ENCODE measurements around the gene STIMATE.

STIMATE gene

DNA sequence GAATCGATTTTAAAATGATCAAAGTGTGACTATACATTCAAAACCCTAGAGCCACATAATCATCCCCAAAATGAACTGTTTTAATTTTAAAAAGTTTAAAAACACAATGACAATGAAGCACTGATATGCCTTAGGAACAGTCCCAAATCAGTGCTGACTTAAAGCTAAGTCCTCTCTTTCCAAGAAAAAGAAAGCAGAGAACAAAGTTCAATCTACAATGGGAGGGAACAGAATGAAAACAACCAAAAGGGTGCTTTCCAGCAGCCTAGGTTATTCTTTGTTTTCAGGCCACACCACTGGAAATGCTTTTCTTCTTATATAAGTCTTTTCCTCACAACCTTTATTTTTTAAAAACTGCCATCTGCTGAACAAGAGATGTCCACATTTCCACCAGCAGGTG lies 7.2 kb upstream of the STIMATE start:
- no peaks in the 10 kb centered on the region for H3K9me2 ChIP-seq (replicated peaks; ENCODE audit: insufficient read depth, low read length)
- DNase-seq: no peak
- H3K4me1 ChIP-seq (ENCODE audit: low read length): no peaks in the 10 kb centered on the region
- no peaks in the 10 kb centered on the region for H3K9me3 ChIP-seq (replicated peaks; ENCODE audit: insufficient read depth, low read length)
- H3K9ac ChIP-seq (ENCODE audit: low read length): no peak overlapping the region
- H3K27me3 ChIP-seq (replicated peaks; ENCODE audit: insufficient read depth, low read length): no peaks in the 10 kb centered on the region
- TF ChIP-seq EZH2 (optimal IDR thresholded peaks at IDR 0.05; ENCODE audit: low read depth, low read length): no peak
- TF ChIP-seq, protein P1, sequence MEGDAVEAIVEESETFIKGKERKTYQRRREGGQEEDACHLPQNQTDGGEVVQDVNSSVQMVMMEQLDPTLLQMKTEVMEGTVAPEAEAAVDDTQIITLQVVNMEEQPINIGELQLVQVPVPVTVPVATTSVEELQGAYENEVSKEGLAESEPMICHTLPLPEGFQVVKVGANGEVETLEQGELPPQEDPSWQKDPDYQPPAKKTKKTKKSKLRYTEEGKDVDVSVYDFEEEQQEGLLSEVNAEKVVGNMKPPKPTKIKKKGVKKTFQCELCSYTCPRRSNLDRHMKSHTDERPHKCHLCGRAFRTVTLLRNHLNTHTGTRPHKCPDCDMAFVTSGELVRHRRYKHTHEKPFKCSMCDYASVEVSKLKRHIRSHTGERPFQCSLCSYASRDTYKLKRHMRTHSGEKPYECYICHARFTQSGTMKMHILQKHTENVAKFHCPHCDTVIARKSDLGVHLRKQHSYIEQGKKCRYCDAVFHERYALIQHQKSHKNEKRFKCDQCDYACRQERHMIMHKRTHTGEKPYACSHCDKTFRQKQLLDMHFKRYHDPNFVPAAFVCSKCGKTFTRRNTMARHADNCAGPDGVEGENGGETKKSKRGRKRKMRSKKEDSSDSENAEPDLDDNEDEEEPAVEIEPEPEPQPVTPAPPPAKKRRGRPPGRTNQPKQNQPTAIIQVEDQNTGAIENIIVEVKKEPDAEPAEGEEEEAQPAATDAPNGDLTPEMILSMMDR (IDR thresholded peaks at IDR 0.05; ENCODE audit: low read length): no peak
- no peak for TF ChIP-seq EZH2phosphoT487 (IDR thresholded peaks at IDR 0.05; ENCODE audit: low read length)
- H4K20me1 ChIP-seq (ENCODE audit: insufficient read depth, low read length): no peaks in the 10 kb centered on the region
- H3K36me3 ChIP-seq (replicated peaks; ENCODE audit: insufficient read depth, low read length): no peaks in the 10 kb centered on the region
- no peak overlapping the region for H3K4me3 ChIP-seq (ENCODE audit: low read length)
- no peak overlapping the region for H3K4me2 ChIP-seq (ENCODE audit: low read depth, low read length)
- no peaks in the 10 kb centered on the region for H3F3A ChIP-seq (ENCODE audit: insufficient read depth, low read length)
- no peaks in the 10 kb centered on the region for H3K79me2 ChIP-seq (ENCODE audit: low read length)
- H2AFZ ChIP-seq (ENCODE audit: low read length): no peak overlapping the region
- no peak overlapping the region for H3K27ac ChIP-seq (ENCODE audit: low read length)

DNA sequence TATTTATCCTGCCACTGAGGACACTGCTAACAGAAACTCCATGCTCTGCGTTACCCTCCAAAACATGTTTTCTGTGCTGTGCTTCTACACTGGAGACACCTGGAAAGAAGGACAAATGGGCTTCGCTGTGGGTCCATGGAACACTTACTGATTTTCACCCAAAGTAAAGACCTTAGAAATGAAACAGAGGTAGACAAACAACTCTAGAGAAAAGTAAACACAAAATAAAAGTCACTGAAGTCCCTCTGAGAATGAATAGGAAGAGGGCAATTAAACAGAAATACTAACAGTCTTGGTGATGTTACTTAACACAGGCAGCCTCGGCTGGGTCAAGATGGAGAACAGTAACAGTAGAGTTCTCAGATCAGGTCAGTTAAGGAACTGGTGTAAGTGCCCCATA lies 6.7 kb upstream of the STIMATE start:
- Histone ChIP-seq H3K27me3 (replicated peaks; ENCODE audit: insufficient read depth, low read length) (no peaks in the 10 kb centered on the region), H3K79me2 (ENCODE audit: low read length) (no peaks in the 10 kb centered on the region), H3K9me2 (replicated peaks; ENCODE audit: insufficient read depth, low read length) (no peaks in the 10 kb centered on the region), H3K36me3 (replicated peaks; ENCODE audit: insufficient read depth, low read length) (no peaks in the 10 kb centered on the region), H4K20me1 (ENCODE audit: insufficient read depth, low read length) (no peaks in the 10 kb centered on the region), H2AFZ (ENCODE audit: low read length) (no peak overlapping the region), H3K4me2 (ENCODE audit: low read depth, low read length) (no peak overlapping the region), H3K9me3 (replicated peaks; ENCODE audit: insufficient read depth, low read length) (no peaks in the 10 kb centered on the region), H3F3A (ENCODE audit: insufficient read depth, low read length) (no peaks in the 10 kb centered on the region), H3K27ac (ENCODE audit: low read length) (no peak overlapping the region), H3K9ac (ENCODE audit: low read length) (no peak overlapping the region), H3K4me3 (ENCODE audit: low read length) (no peak overlapping the region), H3K4me1 (ENCODE audit: low read length) (no peaks in the 10 kb centered on the region)
- no peak for DNase-seq
- TF ChIP-seq EZH2phosphoT487 (IDR thresholded peaks at IDR 0.05; ENCODE audit: low read length) (no peak), EZH2 (optimal IDR thresholded peaks at IDR 0.05; ENCODE audit: low read depth, low read length) (no peak)
- TF ChIP-seq, protein P1 (IDR thresholded peaks at IDR 0.05; ENCODE audit: low read length): no peak

DNA sequence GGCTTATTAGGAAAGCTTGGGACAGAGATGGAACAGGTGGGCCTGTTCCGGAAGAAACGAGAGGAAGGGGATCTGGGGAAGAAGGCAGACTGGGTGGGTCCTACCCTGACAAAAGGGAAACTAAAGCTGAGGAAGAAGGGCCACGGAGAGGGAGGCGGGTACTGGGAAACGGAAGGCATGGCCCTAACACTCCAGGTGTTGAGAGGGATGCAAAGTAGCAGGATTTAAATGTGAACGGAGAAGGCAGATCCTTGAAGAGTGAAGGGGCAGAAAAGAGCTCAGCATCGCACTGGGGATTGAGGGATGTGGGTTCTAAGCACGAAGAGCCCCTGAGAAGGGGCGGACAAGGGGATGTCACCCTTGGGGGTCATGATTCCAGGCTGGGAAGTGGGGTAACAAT lies 735 bp downstream of the STIMATE start:
- peak overlapping the region; percentile 53 for H2AFZ ChIP-seq (ENCODE audit: low read length)
- 0 out of 2 replicates have a peak, but pooled peaks cover 5% of the 10 kb centered on the region for H3F3A ChIP-seq (ENCODE audit: insufficient read depth, low read length)
- H3K9me3 ChIP-seq (replicated peaks; ENCODE audit: insufficient read depth, low read length): no peaks in the 10 kb centered on the region
- peak overlapping the region; percentile 86 for H3K4me3 ChIP-seq (ENCODE audit: low read length)
- peaks cover 18% of the 10 kb centered on the region; the same call in 1 of the 2 replicates for H3K79me2 ChIP-seq (ENCODE audit: low read length)
- H3K4me1 ChIP-seq (ENCODE audit: low read length): 0 out of 2 replicates have a peak, but pooled peaks cover 5% of the 10 kb centered on the region
- TF ChIP-seq EZH2 (optimal IDR thresholded peaks at IDR 0.05; ENCODE audit: low read depth, low read length) (no peak), EZH2phosphoT487 (IDR thresholded peaks at IDR 0.05; ENCODE audit: low read length) (no peak)
- TF ChIP-seq, protein P1 (IDR thresholded peaks at IDR 0.05; ENCODE audit: low read length): no peak
- no peaks in the 10 kb centered on the region for H3K36me3 ChIP-seq (replicated peaks; ENCODE audit: insufficient read depth, low read length)
- H3K27me3 ChIP-seq (replicated peaks; ENCODE audit: insufficient read depth, low read length): no peaks in the 10 kb centered on the region
- H3K9ac ChIP-seq (ENCODE audit: low read length): peak overlapping the region; percentile 64
- H3K4me2 ChIP-seq (ENCODE audit: low read depth, low read length): peak overlapping the region; percentile 89
- H4K20me1 ChIP-seq (ENCODE audit: insufficient read depth, low read length): no peaks in the 10 kb centered on the region
- DNase-seq: no peak
- no peaks in the 10 kb centered on the region for H3K9me2 ChIP-seq (replicated peaks; ENCODE audit: insufficient read depth, low read length)
- no peak overlapping the region for H3K27ac ChIP-seq (ENCODE audit: low read length)
